Hematopoietic multipotent progenitor cell treated with erythropoietin and hydrocortisone succinate and interleukin-3 and kit ligand, for 6 days (in vitro differentiated cells): Measurements from ENCODE around the gene CARHSP1.

Experiments used
- DNase-seq: peaks from one replicate; pipeline ENCODE4 v3.0.0-alpha.2; 2015

Gene CARHSP1

GRCh38 chr16:8869212-8869987 is 594 bp upstream of the CARHSP1 start:
- DNase-seq, result peak; percentile 55

GRCh38 chr16:8867932-8868415 is 832 bp downstream of the CARHSP1 start:
- no peak for DNase-seq

- DNase-seq, result peak; percentile 62
Measured at GRCh38 chr16:8867216-8867931, 1.4 kb downstream of the CARHSP1 start.

GRCh38 chr16:8866884-8867215 is 2.0 kb downstream of the CARHSP1 start:
- no peak for DNase-seq

- no peak for DNase-seq
Measured at GRCh38 chr16:8866118-8866883, 2.5 kb downstream of the CARHSP1 start.

- DNase-seq, result no peak
Measured at GRCh38 chr16:8865145-8865882, 3.5 kb downstream of the CARHSP1 start.

GRCh38 chr16:8864480-8865110 is 4.2 kb downstream of the CARHSP1 start:
- no peak for DNase-seq

DNA sequence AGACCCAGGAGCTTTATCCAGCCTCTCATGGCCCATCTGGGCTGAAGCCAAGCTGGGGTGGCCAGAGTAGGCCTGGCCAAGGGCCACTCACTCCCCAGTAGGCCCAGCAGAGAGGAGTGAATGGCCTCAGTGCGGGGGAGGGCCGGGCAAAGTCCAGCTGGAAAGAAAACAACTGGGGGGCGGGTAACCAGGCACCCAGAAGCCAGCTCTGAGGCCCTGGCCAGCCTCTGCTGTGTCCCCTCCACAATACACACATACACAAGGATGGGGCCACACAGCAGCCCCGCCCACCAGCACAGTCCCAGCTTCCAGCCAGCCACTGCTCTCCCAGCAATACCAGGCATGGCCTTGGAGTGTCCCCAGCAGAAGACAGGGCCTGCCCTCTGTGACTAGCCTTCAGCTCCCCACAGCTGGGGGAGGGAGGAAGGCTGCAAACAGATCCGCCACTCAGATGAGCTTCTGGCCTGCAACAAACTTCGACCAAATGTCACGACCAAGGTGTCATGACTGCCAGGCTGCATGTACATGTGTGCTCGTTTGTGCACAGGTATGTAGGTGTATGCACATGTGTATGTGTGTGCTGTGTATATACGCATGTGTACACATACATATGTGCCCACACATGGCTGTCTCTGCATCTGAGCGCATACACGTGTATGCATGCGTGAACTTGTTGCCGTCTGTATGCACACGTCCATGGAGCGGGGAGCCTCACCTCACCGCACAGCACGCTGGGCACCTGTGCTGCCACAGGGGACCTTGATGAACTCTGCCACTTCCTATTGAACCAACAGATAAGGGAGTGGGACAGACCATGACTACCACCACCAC is 5.0 kb downstream of the CARHSP1 start:
- DNase-seq, result peak; percentile 56

- no peak for DNase-seq
Measured at GRCh38 chr16:8862309-8863130, 6.3 kb downstream of the CARHSP1 start.

DNA sequence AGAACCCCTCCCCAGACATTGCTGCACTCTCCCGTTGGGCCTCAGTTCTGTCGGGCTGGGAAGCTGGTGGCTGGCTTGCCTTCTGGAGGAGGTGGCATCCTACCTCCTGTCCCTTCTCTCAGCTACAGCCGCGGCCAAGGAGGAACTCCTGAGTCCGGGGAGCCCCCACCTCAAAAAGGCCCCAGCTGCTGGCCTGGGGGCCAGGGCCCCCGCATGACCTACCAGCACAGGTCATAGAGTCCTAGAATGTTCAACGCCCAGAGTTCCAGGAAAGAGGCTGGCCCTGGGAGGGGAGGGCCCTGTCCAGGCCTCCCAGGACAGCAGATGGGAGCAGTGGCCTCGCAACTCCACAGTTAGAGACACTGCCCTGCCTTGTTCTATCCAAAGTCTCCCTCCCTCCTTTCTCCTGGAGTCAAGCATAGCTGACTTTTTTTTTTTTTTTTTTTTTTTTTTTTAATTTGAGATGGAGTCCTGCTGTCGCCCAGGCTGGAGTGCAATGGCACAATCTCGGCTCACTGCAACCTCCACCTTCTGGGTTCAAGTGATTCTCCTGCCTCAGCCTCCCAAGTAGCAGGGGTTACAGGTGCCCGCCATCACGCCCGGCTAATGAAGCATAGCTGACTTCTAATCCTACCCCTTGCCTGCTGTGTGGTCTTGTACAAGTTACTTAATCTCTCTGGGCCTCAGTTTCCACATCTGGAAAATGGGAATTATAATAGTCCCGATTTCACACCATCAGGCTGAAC is 7.1 kb downstream of the CARHSP1 start:
- no peak for DNase-seq

GRCh38 chr16:8859913-8860881 is 8.6 kb downstream of the CARHSP1 start:
- no peak for DNase-seq

GRCh38 chr16:8858994-8859912 is 9.6 kb downstream of the CARHSP1 start:
- no peak for DNase-seq

- no peak for DNase-seq
Measured at GRCh38 chr16:8855972-8856371, 12.8 kb downstream of the CARHSP1 start.

- DNase-seq, result peak; percentile 21
Measured at GRCh38 chr16:8855051-8855786, 13.6 kb downstream of the CARHSP1 start.

DNA sequence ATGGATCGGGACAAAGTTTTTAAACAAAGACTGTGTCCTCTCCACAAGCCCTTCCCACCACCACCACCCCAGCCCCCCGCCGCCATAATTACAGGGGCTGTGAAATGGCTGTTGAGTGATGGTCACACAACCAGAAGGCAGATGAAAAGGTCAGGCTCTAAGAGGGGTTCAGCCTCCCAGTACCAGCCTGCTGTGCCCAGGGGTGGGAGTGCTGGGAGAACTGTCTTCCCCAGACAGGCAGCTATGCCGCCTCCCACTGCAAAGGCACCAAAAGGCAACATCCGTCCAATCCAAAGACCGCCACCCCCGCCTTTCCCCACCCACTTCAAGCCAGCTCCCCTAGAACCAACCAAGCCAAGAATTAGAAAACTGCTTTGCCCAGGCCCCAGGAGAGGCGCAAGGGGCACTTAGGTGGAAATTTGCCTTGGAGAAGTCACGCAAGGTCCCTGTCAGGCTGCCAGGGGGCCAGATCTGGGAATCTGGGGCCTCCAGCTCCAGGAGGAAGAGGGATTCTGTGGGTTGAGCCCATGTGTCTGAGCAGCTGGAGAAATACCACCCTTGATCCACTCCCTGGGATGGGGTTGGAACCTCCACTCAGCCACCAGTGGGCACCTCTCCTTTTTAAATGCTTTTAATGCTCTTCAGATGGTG is 14.4 kb downstream of the CARHSP1 start:
- DNase-seq, result no peak

- DNase-seq, result no peak
Measured at GRCh38 chr16:8853611-8854010, 15.2 kb downstream of the CARHSP1 start.
